ENCODE results near the gene MRM2.

MRM2 gene

DNA sequence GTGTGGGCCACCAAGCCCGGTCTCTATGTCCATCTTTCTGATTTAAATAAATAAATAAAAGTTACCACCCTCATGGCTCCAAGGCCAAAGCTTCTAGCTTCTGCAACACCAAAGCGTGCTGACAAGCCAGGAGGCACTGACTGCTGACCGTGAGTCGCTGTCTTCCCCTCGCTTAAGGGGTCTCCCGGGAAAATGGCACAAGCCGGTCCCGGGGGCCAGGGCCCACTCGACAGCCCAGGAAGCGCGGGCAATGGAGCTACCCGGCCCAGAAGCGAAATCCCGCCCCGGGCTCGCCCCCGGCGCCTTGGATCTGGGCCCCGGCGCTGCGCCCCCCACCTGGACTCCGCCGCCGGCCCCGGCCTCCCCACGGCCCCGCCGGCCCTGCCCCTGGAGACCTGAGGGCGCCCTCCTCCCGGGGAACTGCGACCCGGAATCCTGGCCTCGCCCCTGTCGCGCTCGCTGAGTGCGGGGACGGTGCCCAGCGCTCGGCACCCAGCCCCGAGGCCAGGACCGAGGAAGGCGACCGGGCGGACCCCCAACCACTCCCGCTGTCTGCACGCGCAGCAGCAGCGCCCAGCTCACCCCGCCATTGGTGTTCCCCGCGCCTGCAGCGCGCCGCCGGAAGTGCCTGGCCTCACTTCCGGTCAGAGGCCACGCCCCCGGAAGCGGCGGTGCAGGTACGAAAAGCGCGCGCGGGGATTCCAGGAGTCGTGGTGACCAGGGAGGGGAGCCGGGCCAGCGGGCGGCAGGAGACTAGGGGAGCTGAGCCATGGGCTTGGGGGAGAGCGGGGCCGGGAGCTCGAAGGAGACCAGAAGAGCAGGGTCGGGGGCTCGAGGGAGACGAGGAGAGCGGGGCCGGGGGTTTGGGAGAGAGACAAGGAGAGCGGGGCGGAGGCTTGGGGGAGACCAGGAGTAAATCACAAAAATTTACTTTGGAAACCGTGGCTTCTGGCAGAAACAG lies at the start of gene MRM2, which contains the start of gene NUDT1:
MRM2 (minus strand) TSS at position 626 of the 961 bp plus-strand sequence; CDS start at position 590, 36 bp downstream.
NUDT1 (plus strand) TSS at position 647 of the 961 bp plus-strand sequence. CDS start 2,349 bp downstream, outside the sequence.
- no peak for TF ChIP-seq CTCF (IDR thresholded peaks at IDR 0.05; ENCODE audit: insufficient read depth, low read length, missing control alignments)
- peak within 1 kb of the TSS; percentile 89 for H3K4me3 ChIP-seq (ENCODE audit: low read depth, low read length)
- no peak for DNase-seq (ENCODE audit: low read depth, low spot score)
- POLR2A ChIA-PET, result interaction anchor here (1.3 to 1.6 kb wide), 2 partner anchors 8 to 112 kb away, joined by 3 to 4 read pairs; no protein-coding TSS in a partner anchor
- CTCF ChIA-PET, result interaction anchor here (1.5 to 2.1 kb wide), 2 partner anchors 10 to 106 kb away, joined by 3 to 11 read pairs; partner anchors contain the start of gene MAD1L1

GRCh38 chr7:2290877-2291276 lies 48.9 kb upstream of the MRM2 start:
- no peak overlapping the region for H3K4me3 ChIP-seq (ENCODE audit: low read depth, low read length)
- no peak for DNase-seq (ENCODE audit: low read depth, low spot score)
- no peak for TF ChIP-seq CTCF (IDR thresholded peaks at IDR 0.05; ENCODE audit: insufficient read depth, low read length, missing control alignments)
- ChIA-PET POLR2A (interaction anchor here (1.2 kb wide), 1 partner anchor 42 kb away, joined by 5 read pairs; no protein-coding TSS in a partner anchor), CTCF (no interaction called here)

DNA sequence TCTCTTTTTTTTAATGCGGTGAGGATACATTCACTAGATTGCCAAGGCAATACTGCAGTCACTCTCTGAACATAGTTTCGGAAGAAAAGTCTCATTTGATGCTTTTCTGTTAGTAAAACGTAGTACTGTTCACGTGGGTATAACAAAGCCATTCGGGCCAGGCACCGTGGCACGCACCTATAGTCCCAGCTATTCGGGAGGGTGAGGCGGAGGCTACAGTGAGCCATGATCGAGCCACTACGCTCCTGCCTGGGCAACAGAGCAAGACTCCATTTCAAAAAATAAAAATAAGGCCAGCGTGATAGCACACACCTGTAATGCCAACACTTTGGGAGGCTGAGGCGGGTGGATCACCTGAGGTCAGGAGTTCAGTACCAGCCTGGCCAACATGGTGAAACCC lies 47.6 kb upstream of the MRM2 start:
- DNase-seq (ENCODE audit: low read depth, low spot score), result no peak
- ChIA-PET POLR2A (no interaction called here), CTCF (no interaction called here)
- TF ChIP-seq CTCF (IDR thresholded peaks at IDR 0.05; ENCODE audit: insufficient read depth, low read length, missing control alignments), result no peak
- H3K4me3 ChIP-seq (ENCODE audit: low read depth, low read length), result no peak overlapping the region

DNA sequence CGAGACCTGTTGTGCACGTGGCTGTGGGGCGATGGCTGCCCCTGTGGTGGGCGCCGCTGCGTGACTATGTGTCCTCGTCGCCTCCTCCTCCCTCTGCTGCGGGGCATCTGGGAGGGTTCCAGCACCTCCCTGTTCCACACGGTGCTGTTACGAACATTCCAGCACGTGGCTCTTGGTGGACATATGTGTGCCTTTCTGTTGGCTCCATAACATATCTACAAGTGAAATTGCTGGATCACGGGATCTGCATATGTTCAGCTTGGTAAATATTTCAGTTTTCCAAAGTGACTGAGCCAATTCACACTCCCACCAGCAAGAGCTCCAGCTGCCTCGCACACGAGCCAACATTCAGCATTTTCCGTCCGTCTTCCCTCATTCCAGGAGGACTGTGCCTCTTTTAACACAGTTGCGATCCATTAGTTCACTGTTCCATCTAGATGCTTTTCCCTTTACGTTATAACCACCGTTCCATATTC lies 47.1 kb upstream of the MRM2 start:
- POLR2A ChIA-PET, result no interaction called here
- CTCF ChIA-PET, result no interaction called here

DNA sequence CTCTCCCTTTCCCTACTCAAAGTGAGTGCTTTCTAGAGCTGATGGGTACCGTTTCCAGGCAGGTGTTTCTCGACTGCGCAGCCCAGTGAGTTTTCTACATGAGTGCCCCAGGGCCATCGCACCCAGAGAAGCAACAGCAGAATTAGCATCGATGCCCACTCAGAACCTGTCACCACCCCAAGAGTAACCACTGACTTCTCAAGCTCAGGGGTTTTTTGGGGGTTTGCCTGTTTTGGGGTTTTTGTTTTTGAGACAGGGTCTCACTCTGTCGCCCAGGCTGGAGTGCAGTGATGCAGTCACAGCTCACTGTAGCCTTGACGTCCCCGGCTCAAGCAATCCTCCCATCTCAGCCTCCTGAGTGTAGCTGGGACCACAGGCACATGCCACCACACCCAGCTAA lies 46.5 kb upstream of the MRM2 start:
- TF ChIP-seq CTCF (IDR thresholded peaks at IDR 0.05; ENCODE audit: insufficient read depth, low read length, missing control alignments), result no peak
- ChIA-PET POLR2A (no interaction called here), CTCF (no interaction called here)
- no peak overlapping the region for H3K4me3 ChIP-seq (ENCODE audit: low read depth, low read length)
- DNase-seq (ENCODE audit: low read depth, low spot score), result no peak

More for the DNA sequence above, 47.1 kb upstream of the MRM2 start:
- H3K4me3 ChIP-seq (ENCODE audit: low read depth, low read length), result no peak overlapping the region
- TF ChIP-seq CTCF (IDR thresholded peaks at IDR 0.05; ENCODE audit: insufficient read depth, low read length, missing control alignments), result no peak
- no peak for DNase-seq (ENCODE audit: low read depth, low spot score)

- CTCF ChIA-PET, result no interaction called here
Measured at GRCh38 chr7:2287745-2288144, 45.7 kb upstream of the MRM2 start.

More at GRCh38 chr7:2287745-2288144, 45.7 kb upstream of the MRM2 start:
- TF ChIP-seq CTCF (IDR thresholded peaks at IDR 0.05; ENCODE audit: insufficient read depth, low read length, missing control alignments), result no peak
- POLR2A ChIA-PET, result no interaction called here
- DNase-seq (ENCODE audit: low read depth, low spot score), result no peak
- H3K4me3 ChIP-seq (ENCODE audit: low read depth, low read length), result no peak overlapping the region
